Natural killer cell (primary cell): Measurements from ENCODE around the gene SHROOM2. TPM values are rescaled to one million over a fixed set of nuclear protein-coding genes. Genes with fewer than 3 reads are reported as not detected.

Experiments used
- ATAC-seq, 3 donors: fragments of 150-1000 bp in 2 of 3; fragments of 200-7000 bp in 1 of 3; cut with Tn5 transposase; 1 replicate in 1 of 3; 2 replicates in 2 of 3; pipeline ENCODE4 v1.10.0; 2021; ENCODE audit warnings: mild to moderate bottlenecking in 2 of 3, moderate library complexity in 2 of 3
- DNase-seq, 2 donors: peaks; one replicate each; pipeline versions ENCODE4 v3.0.0 to v3.0.0-alpha.2; 2013 to 2021; ENCODE audit warnings: mixed read lengths in 1 of 2
- H3K27ac ChIP-seq: one replicate; pipeline ENCODE4 v1.5.1; 2013; ENCODE audit warnings: mild to moderate bottlenecking, low read length
- H3K27me3 ChIP-seq: one replicate; pipeline ENCODE4 v1.6.1; 2013; ENCODE audit warnings: low read length; ENCODE audit not compliant: control insufficient read depth, insufficient read depth
- H3K36me3 ChIP-seq: one replicate; pipeline ENCODE4 v1.6.1; 2013; ENCODE audit warnings: low read length; ENCODE audit not compliant: control insufficient read depth, insufficient read depth
- H3K4me1 ChIP-seq: one replicate; pipeline ENCODE4 v1.6.1; 2013; ENCODE audit warnings: low read length; ENCODE audit not compliant: control insufficient read depth, insufficient read depth
- H3K4me3 ChIP-seq: one replicate; pipeline ENCODE4 v1.5.1; 2013; ENCODE audit warnings: low read length
- H3K9me3 ChIP-seq: one replicate; pipeline ENCODE4 v1.6.1; 2013; ENCODE audit warnings: low read length; ENCODE audit not compliant: control insufficient read depth, insufficient read depth
- H3K27ac Mint-ChIP-seq, 2 donors: one replicate each; pipeline ENCODE4 v1.8.0; 2022; ENCODE audit warnings: mild to moderate bottlenecking in 2 of 2, mixed read lengths in 2 of 2, moderate library complexity in 1 of 2
- H3K27me3 Mint-ChIP-seq, 2 donors: one replicate each; pipeline ENCODE4 v1.8.0; 2022; ENCODE audit warnings: low read depth in 2 of 2, mixed read lengths in 2 of 2
- H3K36me3 Mint-ChIP-seq: one replicate; pipeline ENCODE4 v1.8.0; 2022; ENCODE audit warnings: mixed read lengths
- H3K4me1 Mint-ChIP-seq, 2 donors: one replicate each; pipeline ENCODE4 v1.8.0; 2022; ENCODE audit warnings: mixed read lengths in 2 of 2
- H3K4me3 Mint-ChIP-seq: one replicate; pipeline ENCODE4 v1.8.0; 2022; ENCODE audit warnings: mild to moderate bottlenecking, moderate library complexity, mixed read lengths
- H3K9me3 Mint-ChIP-seq, 2 donors: one replicate each; pipeline ENCODE4 v1.8.0; 2022; ENCODE audit warnings: mixed read lengths in 2 of 2
- WGBS: methylation state at CpG from one replicate; pipeline ENCODE4 v1.1.7; 2013; ENCODE audit warnings: missing lambda C conversion rate; ENCODE audit not compliant: insufficient coverage; 5-methylcytosine and 5-hydroxymethylcytosine counted together
- intact Hi-C: fragments of 100-400 bp; cut with micrococcal nuclease; formaldehyde crosslinking; loops from one replicate; pipeline ENCODE4 v1.14.2; 2022
- total RNA-seq, 4 donors: library from RNA; stranded (reverse); fragments of 120-200 nt in 1 of 4; gene quantifications; one replicate each; pipeline versions ENCODE4 v1.2.3 to v1.2.4, GENCODE V29; 2013 to 2022
- TF ChIP-seq, protein P1 (sequence below): fragments of 200-600 bp; IDR thresholded peaks from one replicate; pipeline ENCODE4 v1.8.0; 2022; ENCODE audit warnings: antibody characterized with exemption

SHROOM2 gene
- total RNA-seq, 3 donors from 2014 or later (not counting 1 experiment from before 2014, with no cell fraction given) = not detected

DNA sequence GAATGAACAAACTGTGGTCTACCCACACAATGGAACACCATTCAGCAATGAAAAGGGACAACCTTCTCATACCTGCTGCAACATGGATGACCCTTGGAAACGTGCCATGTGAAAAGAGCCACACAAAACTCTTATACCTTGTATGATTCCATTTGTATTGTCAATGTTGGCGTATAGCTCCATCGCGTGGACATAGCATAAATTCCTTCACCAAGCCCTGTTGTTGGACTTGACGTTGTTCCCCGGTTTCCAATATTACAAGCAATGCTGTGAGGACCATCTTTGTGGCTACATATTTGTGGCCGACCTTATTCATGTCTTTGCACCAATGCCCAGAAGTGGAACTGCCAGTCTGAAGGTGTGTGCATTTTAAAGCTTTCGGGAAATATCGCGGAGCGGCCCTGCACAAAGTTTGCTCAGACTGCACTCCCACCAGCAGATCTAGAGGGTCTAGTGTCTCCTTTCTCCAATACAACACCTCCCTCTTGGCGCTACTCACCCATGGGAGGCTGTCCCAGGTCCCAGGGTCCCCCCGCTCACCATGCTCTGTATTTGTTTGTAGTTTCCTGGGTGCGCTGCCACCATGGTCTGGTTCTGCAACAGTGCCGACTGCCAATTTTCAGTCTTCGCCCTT, 180.7 kb downstream of the SHROOM2 start, which contains the start of gene CLDN34:
Gene CLDN34 (plus strand): TSS at position 584 of the 634 bp plus-strand sequence. CDS start 0 bp downstream, at position 584.
- Histone ChIP-seq H3K4me1 (no peaks in the 10 kb centered on the region), H3K36me3 (no peaks in the 10 kb centered on the region), H3K27me3 (no peaks in the 10 kb centered on the region), H3K4me3 (no peak within 1 kb of the TSS), H3K9me3 (no peaks in the 10 kb centered on the region), H3K27ac (no peak within 1 kb of the TSS)
- intact Hi-C loops = no loop called here
- TF ChIP-seq, protein P1, sequence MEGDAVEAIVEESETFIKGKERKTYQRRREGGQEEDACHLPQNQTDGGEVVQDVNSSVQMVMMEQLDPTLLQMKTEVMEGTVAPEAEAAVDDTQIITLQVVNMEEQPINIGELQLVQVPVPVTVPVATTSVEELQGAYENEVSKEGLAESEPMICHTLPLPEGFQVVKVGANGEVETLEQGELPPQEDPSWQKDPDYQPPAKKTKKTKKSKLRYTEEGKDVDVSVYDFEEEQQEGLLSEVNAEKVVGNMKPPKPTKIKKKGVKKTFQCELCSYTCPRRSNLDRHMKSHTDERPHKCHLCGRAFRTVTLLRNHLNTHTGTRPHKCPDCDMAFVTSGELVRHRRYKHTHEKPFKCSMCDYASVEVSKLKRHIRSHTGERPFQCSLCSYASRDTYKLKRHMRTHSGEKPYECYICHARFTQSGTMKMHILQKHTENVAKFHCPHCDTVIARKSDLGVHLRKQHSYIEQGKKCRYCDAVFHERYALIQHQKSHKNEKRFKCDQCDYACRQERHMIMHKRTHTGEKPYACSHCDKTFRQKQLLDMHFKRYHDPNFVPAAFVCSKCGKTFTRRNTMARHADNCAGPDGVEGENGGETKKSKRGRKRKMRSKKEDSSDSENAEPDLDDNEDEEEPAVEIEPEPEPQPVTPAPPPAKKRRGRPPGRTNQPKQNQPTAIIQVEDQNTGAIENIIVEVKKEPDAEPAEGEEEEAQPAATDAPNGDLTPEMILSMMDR = no peak
- WGBS = 94% methylated on average over 15 of the region's 16 CpGs
- H3K4me3 Mint-ChIP-seq = no peak within 1 kb of the TSS
- no peak within 1 kb of the TSS for H3K27ac Mint-ChIP-seq
- H3K4me1 Mint-ChIP-seq = no peaks in the 10 kb centered on the region
- no peak for ATAC-seq
- H3K27me3 Mint-ChIP-seq = peaks cover 6 to 9% of the 10 kb centered on the region in 2 donors
- H3K9me3 Mint-ChIP-seq = no peaks in the 10 kb centered on the region
- no peak for DNase-seq
- H3K36me3 Mint-ChIP-seq = no peaks in the 10 kb centered on the region

DNA sequence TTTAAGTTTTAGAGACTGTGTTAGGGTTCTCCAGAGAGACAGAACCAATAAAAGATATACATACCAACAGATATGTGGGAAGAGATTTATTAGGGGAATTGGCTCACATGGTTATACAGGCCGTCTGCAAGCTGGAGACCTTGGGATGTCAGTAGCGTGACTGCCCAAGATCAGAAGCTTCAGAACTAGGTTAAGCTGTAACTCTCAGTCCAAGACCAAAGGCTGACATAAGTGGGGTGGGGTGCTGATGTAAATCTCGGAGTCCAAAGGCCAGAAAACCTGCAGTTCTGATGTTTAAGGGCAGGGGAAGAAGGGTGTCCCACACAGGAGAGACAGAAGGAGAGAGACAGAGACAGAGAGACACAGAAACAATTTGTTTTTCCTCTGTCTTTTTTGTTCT, 191.4 kb downstream of the SHROOM2 start:
- Histone ChIP-seq H3K36me3 (no peaks in the 10 kb centered on the region), H3K27me3 (no peaks in the 10 kb centered on the region), H3K4me3 (no peak overlapping the region), H3K9me3 (no peaks in the 10 kb centered on the region), H3K27ac (no peak overlapping the region), H3K4me1 (peaks cover 10% of the 10 kb centered on the region)
- intact Hi-C loops = no loop called here
- H3K4me3 Mint-ChIP-seq = no peak overlapping the region
- DNase-seq (no peak), ATAC-seq (no peak)
- H3K9me3 Mint-ChIP-seq = no peaks in the 10 kb centered on the region
- WGBS = 76% methylated on average over 3 of the region's 3 CpGs
- TF ChIP-seq, protein P1 = no peak
- H3K27ac Mint-ChIP-seq = no peak overlapping the region
- no peaks in the 10 kb centered on the region for H3K36me3 Mint-ChIP-seq
- H3K27me3 Mint-ChIP-seq = no peaks in the 10 kb centered on the region
- H3K4me1 Mint-ChIP-seq = no peaks in the 10 kb centered on the region

DNA sequence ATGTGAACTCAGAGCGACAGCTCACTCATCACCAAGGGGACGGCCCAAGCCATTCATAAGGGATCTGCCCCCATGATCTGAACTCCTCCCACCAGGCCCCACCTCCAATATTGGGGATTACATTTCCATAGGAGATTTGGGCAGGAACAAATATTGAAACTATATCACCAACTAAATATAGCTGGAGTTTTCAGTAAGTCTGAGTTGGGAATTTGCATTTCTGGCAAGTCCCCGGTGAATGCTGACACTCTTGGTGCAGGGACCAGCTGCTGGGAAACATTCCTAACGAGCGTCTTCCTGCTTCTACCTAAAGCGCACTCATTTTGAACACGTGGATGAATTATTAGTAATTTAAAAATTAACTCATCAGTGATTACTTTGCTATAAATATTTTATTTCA, 194.2 kb downstream of the SHROOM2 start:
- ATAC-seq = no peak
- TF ChIP-seq, protein P1 = no peak
- no peak overlapping the region for H3K4me3 ChIP-seq
- Mint-ChIP-seq H3K4me1 (no peaks in the 10 kb centered on the region), H3K27ac (no peak overlapping the region), H3K27me3 (peaks cover 2 to 7% of the 10 kb centered on the region in 2 donors), H3K36me3 (no peaks in the 10 kb centered on the region), H3K9me3 (no peaks in the 10 kb centered on the region), H3K4me3 (no peak overlapping the region)
- WGBS = 100% methylated on average over 2 of the region's 7 CpGs
- H3K27ac ChIP-seq = no peak overlapping the region
- H3K27me3 ChIP-seq = no peaks in the 10 kb centered on the region
- intact Hi-C loops = no loop called here
- no peaks in the 10 kb centered on the region for H3K36me3 ChIP-seq
- no peak for DNase-seq
- peaks cover 10% of the 10 kb centered on the region for H3K4me1 ChIP-seq
- H3K9me3 ChIP-seq = no peaks in the 10 kb centered on the region

DNA sequence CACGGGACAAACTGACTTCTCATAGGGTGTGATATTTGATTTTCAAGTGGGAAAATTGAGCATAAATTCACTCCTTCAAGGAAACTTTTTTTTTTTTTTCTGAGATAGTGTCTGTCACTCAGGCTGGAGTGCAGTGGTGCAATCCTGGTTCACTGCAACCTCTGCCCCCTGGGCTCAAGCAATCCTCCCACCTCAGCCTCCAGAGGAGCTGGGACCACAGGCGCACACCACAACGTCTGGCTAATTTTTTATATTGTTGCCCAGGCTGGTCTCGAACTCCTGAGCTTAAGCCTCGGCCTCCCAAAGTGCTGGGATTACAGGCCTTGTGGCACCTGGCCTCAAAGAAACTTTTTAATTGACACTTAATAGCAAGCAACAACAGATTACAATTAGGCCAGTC, 194.7 kb downstream of the SHROOM2 start:
- Histone ChIP-seq H3K36me3 (no peaks in the 10 kb centered on the region), H3K27ac (peak overlapping the region; percentile 61), H3K4me1 (peaks cover 10% of the 10 kb centered on the region), H3K4me3 (no peak overlapping the region), H3K27me3 (no peaks in the 10 kb centered on the region), H3K9me3 (no peaks in the 10 kb centered on the region)
- intact Hi-C loops = no loop called here
- Mint-ChIP-seq H3K4me3 (no peak overlapping the region), H3K4me1 (no peaks in the 10 kb centered on the region), H3K36me3 (no peaks in the 10 kb centered on the region), H3K27me3 (peaks cover 2 to 7% of the 10 kb centered on the region in 2 donors), H3K27ac (no peak overlapping the region), H3K9me3 (no peaks in the 10 kb centered on the region)
- ATAC-seq (no peak), DNase-seq (no peak)
- WGBS = 84% methylated on average over 4 of the region's 5 CpGs
- TF ChIP-seq, protein P1 = no peak
